PC-3 (cell line): Measurements from ENCODE around the gene BRINP1.

Experiments
- CTCF ChIP-seq: fragments of 300-600 bp; sonication (generic); conservative IDR thresholded peaks from 2 replicates; pipeline ENCODE4 v1.5.1; 2017; ENCODE audit warnings: antibody characterized with exemption, low read depth, mild to moderate bottlenecking, low read length
- EZH2 ChIP-seq: fragments of 300-600 bp; sonication (generic); IDR thresholded peaks from one replicate; pipeline ENCODE4 v1.6.1; 2017; ENCODE audit warnings: antibody characterized with exemption, mild to moderate bottlenecking, low read length; ENCODE audit not compliant: unreplicated experiment
- EZH2phosphoT487 ChIP-seq: fragments of 300-600 bp; sonication (generic); IDR thresholded peaks from 2 replicates; pipeline ENCODE4 v1.6.1; 2018; ENCODE audit warnings: mild to moderate bottlenecking, antibody characterized with exemption, low read length, borderline replicate concordance

GRCh38 chr9:119213471-119213870, 155.8 kb downstream of the BRINP1 start:
- no peak for TF ChIP-seq CTCF
- no peak for TF ChIP-seq EZH2
- TF ChIP-seq EZH2phosphoT487: no peak
